HG02981 (cell line): ENCODE measurements around the gene DLGAP5.

Experiments
- ATAC-seq: cut with Tn5 transposase; IDR thresholded peaks from one replicate; pipeline ENCODE4 v1.9.1; 2021; ENCODE audit warnings: mild to moderate bottlenecking, moderate library complexity; ENCODE audit not compliant: unreplicated experiment

The DLGAP5 gene, protein sequence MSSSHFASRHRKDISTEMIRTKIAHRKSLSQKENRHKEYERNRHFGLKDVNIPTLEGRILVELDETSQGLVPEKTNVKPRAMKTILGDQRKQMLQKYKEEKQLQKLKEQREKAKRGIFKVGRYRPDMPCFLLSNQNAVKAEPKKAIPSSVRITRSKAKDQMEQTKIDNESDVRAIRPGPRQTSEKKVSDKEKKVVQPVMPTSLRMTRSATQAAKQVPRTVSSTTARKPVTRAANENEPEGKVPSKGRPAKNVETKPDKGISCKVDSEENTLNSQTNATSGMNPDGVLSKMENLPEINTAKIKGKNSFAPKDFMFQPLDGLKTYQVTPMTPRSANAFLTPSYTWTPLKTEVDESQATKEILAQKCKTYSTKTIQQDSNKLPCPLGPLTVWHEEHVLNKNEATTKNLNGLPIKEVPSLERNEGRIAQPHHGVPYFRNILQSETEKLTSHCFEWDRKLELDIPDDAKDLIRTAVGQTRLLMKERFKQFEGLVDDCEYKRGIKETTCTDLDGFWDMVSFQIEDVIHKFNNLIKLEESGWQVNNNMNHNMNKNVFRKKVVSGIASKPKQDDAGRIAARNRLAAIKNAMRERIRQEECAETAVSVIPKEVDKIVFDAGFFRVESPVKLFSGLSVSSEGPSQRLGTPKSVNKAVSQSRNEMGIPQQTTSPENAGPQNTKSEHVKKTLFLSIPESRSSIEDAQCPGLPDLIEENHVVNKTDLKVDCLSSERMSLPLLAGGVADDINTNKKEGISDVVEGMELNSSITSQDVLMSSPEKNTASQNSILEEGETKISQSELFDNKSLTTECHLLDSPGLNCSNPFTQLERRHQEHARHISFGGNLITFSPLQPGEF

DNA sequence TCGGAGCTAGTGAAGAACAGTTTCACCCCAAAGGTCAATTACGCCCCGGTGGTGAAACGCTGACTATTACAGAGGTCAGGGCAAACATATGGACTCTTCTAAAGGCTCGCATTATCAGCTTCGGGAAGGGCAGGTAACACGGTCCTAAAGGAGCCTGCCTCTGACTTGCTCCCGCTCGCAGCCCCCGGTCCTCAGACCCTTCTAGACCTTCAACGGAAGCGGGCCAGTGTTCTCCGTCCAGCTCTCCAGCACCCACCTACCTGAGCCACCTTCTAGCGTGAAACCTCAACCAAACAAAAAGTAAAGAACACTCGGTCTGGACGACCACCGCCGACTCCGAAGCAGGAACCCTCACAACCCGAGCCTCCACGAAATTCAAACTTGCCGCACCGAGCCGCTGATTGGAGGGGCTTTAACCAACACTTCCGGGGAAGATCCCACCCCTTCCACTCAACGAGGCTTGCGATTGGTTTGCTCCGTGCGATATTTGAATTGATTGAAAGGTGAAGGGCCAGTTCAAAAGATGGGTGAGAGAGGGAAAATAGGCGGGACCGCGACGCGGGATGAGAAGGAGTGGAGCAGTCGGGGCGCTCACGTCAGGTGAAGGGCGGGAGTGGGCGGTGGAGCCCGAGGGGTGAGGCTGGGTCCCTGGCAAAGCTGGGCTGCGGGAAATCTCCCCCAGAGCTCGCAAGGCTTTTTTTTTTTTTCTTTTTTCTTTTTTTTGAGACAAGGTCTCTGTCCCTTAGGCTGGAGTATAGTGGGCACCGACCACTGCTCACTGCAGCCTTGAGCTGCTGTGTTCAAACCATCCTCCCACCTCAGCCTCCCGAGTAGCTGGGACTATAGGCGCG, at the start of gene DLGAP5:
DLGAP5 (minus strand) TSS at position 383 of the 851 bp plus-strand sequence. CDS start 2,406 bp downstream, outside the sequence.
- peak; percentile 97 for ATAC-seq

DNA sequence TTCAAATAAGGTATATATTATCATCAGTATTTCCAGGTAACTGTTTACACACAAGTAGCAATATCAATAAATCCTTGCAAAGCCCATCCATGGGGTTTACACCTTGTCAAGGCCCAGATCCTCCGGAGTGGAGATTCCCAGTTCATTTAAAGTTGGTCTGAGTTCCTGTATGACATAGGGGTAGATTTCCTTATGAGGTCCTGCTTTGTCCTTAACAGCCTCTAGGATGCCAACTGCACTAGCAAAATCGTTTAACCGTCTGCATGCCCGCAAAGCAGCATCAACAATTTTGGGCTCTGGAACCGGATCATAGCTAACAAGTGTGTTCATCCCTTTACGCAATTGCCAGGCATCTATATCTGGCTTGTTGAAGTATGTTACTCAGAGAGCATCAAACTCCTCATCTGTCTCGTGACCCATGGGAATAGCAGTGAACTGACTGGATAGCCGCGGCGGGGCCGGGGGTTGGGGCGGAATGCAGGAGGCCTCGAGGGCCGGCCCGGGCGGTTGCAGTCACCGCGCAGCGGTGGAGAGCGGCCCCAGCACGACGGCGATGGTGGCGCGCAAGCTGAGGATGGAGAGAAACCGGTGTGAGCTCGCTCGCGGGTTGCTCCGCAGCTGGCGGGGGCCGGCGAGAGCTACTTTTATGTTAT, 49.3 kb upstream of the DLGAP5 start:
- no peak for ATAC-seq

DNA sequence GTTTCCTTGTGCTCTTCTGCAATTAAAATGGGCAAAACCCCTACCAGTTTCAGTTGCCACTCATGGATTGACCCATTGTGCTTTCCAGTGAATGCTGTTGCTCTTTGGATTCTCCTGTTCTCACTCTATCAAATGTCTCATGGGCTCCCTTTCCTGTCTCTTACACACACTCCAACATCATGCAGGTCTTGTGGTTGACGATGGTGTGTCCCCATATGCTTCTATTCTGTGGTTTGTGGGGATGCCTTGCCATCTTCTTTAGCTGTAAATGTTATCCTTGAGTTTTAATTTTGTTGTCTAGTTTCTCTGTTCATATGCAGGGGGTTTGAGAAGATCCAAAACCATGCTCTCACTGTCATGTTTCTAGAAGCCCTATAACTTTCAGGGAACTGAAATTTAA, 47.9 kb upstream of the DLGAP5 start:
- no peak for ATAC-seq

DNA sequence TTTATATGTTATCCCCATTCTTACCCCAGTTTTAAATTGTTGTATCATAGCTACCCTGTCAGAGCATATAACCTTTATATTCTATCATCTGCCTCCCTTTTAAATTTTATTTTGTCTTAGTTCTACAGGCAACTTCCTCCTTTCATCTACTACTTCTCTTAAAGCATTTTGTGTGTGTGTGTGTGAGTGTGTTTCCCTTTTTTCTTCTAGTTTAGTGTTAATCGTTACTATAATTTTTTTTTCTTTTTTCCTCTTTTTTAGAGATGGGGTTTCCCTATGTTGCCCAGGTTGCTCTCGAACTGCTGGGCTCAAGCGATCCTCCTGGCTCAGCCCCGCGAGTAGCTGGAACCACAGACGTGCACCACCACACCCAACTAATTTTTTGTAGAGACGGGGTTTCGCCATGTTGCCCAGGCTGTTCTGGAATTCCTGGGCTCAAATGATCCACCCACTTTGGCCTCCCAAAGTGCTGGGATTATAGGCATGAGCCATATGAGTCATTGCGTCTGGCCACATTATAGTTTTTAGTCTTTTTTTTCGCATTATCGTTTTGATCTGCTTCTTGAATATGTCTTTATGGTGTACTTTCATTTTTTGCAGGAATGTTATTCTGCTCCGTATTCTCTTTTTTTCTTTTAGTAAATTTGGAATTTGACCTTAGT, 46.8 kb upstream of the DLGAP5 start:
- no peak for ATAC-seq

DNA sequence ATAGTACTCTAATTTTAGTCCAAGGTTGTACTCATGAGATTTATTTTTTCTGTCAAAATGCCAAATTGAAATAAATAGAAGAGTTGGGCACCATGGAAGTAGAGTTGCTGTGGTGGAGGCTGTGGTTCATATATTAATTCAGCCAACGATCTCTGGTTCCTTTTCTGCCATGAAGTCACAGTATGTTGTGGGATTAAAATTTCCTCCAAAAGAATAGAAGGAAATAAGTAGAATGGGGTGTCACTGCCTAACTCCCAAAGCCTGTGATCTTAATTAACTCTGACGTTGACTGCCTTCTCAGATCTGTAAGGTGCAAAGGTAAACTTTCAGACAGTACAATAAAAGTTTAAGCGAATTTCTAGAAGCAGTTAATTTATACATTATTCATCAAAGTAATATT, 42.2 kb upstream of the DLGAP5 start:
- no peak for ATAC-seq

DNA sequence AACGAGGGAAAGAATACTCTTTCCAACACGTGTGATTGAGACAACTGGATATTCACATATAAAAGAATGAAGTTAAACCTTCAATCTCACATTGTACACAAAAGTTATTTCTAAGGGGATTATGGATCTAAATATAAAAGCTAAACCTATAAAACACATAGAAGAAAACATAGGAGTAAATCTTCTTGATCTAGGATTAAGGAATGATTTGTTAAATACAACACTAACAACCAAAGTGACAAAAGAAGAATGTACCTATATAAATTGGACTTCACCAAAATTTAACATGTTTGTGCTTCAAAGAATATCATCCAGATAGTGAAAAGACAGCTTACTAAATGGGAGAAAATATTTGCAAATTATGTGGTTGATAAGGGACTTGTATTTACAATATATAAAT, 36.9 kb upstream of the DLGAP5 start:
- no peak for ATAC-seq

DNA sequence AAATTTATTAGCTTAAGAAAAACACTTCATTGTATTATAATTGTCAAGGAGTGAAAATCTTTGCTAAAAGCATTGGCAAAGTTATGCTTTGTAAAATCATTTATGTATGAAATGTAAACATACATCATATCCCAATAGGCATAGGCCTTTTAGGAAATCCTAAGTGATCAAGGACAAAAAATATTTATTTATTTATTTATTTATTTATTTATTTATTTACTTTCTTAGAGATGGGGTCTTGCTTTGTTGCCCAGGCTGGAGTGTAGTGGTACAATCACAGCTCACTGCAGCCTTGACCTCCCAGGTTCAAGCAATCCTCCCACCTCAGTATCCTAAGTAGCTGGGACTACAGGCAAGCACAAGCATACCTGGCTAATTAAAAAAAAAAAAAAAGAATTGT, 32.0 kb upstream of the DLGAP5 start:
- ATAC-seq = no peak

DNA sequence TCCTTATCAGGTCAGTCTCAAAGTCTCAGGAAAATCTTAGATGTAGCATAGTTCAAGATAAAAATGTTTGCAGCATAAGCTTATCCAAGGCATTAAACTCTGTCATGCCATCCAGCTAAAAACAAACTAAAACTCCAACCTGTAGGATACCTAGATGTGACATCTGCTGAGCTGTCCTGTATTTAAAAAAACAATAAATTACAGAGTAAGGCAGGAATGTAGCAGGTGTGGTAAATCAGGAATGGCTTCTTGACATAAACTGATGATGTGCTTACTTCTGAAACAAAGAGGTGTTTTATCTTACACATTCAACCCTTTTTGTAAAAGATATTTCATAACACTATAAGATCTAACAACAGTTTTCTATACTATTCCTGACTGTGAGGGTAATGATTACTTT, 30.6 kb upstream of the DLGAP5 start:
- no peak for ATAC-seq

DNA sequence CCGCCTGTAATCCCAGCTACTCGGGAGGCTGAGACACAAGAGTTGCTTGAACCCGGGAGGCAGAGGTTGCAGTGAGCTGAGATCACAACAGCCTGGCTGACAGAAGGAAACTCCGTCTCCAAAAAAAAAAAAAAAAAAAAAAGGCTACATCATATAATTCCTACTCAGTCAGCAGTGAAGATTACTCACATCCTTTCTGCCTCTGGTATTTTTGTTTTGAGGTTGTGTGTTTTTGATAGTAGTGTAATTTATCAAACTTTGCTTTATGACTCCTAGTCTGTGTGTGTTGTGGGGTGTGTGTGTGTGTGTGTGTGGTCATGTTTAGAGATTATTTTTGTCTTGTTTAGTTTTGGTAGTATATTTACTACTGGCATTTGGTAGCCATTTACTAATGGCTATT, 29.8 kb upstream of the DLGAP5 start:
- ATAC-seq = no peak

DNA sequence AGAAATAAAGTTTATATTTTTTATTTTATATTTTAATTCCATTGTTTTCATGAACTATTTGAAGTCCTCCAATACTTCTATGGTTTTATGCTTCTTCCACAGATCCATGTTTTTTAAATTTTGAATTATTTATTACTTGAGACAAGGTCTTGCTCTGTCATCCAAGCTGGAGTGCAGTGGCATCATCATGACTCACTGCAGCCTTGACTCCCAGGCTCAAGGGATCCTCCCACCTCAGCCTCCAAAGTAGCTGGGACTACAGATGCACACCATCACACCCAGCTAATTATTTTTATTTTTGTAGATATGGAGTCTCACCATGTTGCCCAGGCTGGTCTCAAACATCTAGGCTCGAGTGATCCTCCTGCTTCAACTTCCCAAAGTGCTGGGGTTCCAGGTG, 28.8 kb upstream of the DLGAP5 start:
- no peak for ATAC-seq

DNA sequence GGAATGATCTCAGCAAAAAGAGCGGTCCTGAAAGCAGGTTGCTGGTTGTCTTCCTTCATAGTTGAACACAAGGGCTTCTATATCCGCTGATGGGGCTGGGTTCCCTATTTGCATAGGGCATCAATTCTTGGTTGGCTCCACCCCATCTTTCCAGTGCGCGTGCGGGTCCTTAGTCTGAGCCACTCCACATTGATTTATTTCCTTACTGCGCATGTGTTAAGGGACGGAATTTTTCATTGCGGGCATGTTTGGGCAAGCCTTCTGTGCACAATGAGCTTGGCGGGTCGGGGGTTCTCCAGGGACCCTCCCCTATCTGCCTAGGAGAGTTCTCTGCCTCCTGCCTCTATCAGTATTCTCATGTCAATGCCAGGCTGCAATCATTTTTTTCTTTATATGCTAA, 21.2 kb upstream of the DLGAP5 start:
- ATAC-seq = no peak

DNA sequence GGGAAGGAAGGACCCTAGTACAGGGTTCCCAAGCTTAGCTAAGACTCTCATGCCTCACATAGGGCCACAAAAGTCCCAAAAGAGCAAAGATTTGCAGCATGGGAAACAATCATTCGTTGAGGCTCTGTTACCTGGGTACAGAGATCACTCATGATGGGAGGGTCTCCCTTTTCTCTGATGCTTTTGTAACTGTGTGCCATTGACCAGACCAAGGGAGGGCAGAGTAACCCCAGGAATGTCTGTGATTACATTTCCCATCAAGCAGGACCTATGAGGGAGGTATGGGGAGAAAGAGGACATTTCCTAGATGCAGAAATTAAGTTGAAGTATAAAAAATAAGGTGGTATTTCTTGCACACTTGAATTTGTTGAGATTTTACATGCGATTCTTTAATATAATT, 16.4 kb upstream of the DLGAP5 start:
- no peak for ATAC-seq

DNA sequence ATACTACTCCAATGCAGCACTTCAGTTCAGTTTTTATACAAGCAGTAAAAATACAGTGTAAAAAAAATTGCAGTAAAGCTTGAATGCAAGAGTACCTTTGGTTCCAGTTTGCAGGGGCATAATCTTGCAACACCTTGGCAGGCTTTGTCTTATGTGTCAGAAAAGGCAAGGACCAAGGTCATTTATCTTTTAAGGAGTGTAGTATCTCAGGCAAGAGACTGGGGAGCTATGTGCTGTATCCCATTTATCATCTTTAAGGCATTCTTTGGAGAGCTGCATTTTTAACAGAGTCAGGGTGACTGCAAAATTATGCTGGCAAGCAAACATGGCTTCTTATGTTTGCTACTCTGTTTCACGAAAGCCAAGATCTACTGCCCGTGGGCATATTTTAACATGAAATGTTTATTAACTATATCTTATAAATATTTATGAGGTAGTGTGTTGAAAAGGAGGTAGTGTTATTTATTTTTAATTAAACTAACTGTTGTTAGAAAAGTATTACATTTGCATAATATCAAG, 14.8 kb upstream of the DLGAP5 start:
- ATAC-seq = no peak

DNA sequence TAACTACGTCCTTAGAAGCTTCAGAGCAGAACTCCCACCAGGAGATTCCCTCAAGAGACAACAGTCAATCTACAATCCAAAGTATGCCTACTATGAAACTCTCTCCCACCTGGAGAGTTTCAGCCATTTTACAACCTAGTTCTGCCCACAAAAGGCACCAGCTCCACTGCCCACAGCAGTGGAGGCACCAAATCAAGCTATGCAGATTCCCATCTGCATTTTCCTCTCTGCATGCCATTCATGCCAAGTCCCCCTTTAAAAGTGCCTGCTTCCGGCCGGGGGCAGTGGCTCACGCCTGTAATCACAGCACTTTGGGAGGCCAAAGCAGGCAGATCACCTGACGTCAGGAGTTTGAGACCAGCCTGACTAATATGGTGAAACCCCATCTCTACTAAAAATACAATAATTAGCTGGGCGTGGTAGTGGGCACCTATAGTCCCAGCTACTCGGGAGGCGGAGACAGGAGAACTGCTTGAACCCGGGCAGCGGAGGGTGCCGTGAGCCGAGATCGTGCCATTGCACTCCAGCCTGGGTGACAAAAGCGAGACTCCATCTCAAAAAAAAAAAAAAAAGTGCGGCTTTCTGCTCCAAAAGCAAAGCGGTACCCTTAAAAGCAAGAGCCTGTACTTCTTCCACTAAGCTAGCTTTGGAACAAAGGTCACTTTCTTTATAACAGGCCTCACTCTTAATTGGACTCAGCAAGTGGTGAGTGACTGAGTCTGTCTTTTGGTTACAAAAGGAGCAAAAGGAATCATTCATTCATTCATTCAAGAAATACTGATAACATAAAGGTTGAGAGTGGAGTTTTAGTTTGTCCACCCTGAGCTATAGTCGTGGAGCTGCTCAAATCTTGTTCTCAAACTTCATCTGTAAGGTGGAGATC, 10.1 kb upstream of the DLGAP5 start:
- ATAC-seq = no peak

DNA sequence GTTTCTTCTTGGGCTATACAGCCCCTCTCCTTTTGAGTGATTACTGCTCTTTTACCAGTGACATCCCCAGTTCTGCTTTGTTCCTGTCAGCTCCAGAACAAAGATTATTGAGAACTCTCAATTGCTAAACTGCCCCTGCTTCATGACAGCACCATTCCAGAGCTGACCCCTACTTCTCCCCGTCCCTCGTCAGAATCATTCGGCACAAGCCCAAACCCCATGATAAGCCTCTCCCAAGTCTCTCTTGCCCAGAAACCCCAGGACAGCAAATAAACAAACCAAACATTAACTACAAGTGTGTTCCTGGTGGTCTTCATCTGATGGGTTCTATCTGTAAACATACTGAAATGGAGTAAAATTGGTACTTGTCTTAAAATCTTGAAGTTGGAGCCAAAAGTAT, 9.3 kb upstream of the DLGAP5 start:
- no peak for ATAC-seq

DNA sequence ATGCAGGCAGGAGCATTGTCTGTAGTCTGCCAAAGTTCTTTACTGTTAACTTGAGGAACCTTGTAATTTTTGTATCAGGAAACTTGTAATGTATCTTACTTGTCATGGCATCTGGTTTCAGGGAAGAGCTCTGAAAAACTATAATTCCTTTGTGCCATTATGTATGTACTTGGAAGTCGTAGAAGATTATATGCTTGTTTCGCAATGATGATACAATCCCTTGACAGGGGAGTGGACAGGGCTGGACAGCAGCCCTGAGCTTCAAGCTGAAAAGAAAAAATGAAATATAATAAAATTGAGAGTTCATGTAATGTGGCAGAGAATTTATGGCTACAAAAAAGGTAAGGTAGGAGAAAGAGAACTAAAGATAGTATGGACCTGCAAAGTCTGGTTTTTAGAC, 7.4 kb upstream of the DLGAP5 start:
- no peak for ATAC-seq

DNA sequence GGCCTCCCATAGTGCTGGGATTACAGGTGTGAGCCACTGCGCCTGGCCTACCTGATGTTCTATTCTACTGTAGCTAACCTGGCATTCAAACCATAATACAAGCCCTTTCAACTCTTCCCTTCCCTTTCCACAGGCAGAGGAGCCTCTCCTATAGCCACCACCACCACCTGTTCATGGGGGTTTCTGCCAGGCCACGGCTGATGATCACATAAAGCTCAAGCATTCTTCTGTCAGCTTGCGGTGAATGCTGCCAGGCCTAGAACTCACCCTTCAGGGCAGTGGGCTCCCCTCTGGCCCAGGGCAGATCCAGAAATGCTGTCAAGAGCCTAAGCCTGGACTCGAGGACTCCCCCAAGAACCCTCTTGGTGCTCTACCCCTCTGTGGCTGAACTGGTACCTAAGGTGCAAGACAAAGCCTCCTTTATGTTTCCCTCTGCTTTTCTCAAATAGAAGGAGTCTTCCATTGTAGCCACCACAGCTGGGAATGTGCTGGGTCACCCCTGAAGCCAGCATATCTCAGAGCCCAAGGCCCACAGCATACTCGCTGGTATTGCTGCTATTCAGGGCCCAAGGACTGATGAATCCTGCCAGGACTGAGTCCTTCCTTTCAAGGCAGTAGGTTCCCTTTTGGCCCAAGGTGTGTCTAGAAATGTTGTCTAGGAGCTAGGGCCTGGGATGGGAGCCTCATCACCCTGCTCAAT, 3.4 kb upstream of the DLGAP5 start:
- no peak for ATAC-seq

DNA sequence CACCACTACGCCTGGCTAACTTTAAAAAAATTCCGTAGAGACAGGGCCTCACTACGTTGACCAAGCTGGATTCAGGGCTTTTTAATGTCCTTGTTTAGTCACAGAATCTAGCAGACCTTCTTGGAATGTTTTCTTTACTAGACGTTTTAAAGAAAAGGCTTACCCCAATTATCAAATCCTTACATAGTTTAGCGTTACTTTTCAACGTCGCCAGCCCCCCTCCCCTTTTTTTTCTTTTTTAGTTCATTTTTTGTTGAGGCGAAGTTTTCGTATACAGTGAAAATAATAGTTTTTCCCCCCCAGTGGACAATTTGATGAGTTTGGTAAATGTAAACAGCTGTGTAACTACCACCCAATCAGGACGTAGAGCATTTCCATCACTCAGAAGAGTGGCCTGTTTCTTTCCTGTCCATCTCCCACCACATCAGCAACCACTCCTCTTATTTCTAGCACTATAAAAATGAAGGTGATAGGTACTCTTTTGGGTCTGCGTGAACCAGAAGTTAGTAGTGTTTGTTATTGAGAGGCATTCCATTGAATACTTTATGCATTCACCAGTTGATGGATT, 753 bp upstream of the DLGAP5 start:
- no peak for ATAC-seq
